HG03108 (cell line): ENCODE results near the gene CTIF.

Experiments
- ATAC-seq: cut with Tn5 transposase; IDR thresholded peaks from one replicate; pipeline ENCODE4 v1.9.1; 2021; ENCODE audit warnings: moderate library complexity; ENCODE audit not compliant: unreplicated experiment

Gene CTIF

DNA sequence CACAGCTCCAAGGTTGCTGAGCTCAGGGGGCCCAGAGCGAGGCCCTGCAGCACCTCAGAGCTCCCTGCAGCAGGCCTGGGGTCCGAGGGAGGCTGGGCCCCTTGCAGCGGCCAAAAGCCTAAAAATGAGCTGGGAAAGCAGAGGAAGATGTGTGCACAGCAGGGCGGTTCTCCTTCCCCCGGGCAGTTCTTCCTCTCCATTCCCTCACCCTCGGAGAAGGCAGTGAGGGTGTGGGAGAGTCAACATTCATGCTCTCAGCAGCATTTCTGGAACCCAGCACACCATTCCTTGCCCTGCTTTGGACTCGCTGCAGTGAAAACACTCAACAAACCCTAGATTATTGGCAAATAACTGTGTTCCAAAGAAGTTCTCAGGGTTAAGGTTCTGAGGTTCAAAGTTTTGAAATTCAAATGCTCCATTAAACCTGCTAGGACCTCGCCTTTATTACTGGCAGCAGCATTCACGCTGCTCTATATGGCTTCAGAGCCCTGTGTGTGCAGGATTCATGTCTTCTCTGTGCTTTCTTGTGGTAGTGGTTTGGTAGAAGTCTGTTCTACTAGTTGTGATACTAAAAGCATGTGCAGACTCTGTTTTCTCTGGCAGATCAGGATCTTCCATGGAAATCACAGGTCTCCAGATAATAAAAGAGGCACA is 79.1 kb downstream of the CTIF start:
- no peak for ATAC-seq

DNA sequence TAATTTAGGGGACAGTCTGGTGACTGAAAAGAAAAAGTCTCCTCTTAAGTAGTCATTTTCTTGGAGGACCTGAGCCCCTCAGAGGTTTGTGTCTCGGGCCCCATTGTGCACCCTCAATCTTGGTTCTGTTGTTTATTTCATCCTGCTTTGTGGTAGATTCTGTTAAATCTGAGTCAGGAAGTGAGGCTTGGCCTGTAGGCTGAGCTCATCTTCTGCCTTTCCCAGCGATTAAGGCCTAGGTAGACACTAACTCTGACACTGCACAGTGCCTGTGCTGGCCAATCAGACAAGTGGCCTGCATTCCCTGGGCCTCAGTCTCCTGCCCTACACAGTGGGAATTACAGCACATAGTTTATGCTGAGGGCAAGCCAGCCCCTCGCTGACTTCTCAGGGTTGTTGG is 80.2 kb downstream of the CTIF start:
- ATAC-seq = no peak

DNA sequence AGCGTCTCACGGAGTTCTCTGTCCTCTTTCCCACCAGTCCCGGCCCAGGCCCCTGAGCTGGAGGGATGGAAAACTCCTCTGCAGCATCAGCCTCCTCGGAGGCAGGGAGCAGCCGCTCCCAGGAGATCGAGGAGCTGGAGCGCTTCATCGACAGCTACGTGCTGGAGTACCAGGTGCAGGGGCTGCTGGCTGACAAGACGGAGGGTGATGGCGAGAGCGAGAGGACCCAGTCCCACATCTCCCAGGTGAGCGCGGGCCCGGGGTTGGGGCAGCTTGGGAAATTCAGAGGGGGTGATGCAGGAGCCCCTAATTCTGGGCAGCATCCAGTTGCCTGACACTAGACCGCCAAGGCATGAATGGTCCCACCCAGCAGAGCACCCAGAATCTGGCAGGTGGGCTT is 80.7 kb downstream of the CTIF start:
- ATAC-seq = no peak

DNA sequence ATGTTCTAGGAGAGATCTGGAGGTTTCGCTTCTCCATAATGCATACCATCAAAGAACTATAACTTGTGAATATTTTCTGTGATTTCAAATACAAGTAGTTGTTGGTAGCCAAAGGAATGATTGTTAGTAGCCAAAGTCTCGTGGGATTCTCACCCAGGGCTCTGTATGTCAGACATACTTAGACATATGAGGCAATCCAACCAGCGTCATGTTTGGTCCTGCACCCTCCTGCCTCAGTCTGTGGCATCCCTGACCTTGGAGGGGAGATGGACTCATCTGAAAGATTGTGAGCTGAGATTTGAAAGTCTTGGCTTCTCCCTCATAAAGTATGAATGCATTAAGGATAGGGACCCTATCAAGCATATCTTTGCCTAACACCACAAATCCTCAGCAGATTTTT is 81.2 kb downstream of the CTIF start:
- ATAC-seq = no peak

DNA sequence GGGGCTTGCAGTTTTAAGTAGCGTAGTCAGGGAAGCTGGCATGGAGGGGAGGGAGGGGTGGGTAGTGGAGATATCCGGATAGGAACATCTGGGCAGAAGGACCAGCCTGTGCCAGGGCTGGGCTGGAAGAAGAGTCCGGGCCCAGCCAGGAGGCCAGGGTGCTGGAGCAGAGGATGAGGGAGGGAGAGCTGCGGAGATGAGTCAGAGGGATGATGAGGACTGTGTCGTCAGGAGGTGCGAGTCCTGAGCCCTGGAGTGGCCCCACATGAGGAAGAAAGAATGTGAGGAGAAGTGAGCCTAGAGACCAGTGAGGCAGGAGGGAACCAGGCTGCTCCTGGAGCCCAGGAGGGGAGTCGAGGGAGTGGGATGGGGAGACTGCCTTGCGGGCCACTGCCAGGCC is 82.4 kb downstream of the CTIF start:
- no peak for ATAC-seq

DNA sequence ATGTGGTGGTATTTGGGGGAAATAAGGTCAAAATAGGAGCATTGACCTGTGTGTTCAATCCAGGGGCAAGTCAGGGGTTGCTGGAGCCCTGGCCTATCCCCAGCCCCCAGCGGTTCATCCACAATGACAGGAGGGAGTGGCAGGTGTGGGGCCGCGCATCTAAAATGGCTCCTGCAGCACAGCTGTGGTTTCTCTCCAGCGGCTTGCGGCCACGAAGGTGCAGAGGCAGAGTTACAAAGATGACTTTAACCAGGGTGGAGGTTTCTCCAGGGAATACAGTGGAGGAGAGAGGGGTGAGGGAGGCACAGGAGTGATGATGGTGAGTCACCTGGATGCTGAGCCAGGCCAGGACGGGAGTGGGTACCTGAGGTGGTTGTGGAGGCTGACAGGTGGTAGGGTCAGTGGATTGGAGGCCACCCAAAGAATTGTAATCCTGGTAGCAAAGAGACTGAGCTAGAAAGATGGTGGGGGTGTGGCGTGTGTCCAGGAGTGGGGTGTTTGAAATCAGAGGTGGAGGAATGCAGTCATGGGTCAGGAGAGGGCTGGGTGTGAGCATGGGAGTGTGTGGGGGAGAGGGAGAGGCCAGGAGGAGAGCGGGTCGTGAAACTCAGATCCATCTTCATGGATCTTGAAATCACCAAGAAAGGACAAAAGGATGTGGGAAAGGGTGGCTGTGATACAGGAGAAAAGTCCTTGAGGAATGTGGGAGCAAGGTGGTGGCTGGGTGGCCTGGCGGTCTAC is 83.2 kb downstream of the CTIF start:
- ATAC-seq = no peak

DNA sequence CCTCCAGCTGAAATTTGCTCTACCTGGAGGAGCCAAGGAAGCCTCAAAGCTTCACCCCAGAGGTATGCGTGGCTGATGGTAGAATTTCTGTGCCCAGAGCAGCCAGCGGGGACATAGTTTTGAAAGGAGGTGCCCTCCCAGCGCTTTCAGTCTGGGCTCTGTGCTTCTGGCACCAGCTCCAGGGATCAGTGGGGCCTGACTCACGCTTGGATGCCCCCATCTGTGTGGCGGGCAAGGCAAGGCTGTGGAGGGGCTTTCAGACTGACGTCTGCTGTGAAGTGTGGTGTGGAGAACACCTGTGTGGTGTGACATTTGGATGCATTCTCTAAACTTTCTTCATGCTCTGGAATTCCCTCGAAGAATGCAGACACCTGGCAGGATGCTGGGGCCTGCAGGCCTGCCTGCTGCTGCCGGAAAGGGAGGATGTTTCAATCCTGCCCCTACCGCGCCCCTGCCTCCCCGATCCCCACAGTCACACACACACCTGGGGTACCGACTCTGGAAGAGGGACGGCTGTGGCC is 84.1 kb downstream of the CTIF start:
- ATAC-seq = no peak

DNA sequence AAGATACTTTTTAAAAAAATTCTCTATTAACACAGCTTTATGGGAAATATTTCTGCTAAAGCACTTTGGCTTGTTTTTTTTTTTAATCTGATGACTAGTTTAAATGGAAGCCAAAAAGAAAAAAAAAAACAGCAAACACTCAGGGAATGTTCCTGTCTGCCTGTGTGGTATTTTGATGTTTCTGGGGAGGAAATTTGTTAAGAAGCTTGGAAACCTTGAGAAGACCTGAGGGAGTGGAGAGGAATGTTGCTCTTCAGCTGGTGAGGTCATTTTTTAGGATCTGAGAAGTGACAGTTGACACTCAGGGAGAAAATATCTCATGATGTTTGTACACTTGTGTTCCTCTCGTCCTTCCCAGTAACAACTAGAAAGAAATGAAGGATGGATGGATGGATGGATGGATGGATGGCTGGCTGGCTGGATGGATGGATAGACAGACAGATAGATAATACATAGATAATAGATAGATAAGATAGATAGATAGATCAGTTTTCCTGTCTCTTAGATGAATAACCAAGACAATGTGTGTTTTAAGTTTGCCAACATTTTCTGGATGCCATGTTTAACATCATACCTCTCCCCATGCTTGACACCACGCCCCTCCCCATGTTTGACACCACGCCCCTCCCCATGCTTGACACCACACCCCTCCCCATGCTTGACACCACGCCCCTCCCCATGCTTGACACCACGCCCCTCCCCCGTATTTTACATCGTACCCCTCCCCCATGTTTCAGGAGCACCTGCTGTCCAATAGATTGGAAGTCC is 84.8 kb downstream of the CTIF start:
- no peak for ATAC-seq

DNA sequence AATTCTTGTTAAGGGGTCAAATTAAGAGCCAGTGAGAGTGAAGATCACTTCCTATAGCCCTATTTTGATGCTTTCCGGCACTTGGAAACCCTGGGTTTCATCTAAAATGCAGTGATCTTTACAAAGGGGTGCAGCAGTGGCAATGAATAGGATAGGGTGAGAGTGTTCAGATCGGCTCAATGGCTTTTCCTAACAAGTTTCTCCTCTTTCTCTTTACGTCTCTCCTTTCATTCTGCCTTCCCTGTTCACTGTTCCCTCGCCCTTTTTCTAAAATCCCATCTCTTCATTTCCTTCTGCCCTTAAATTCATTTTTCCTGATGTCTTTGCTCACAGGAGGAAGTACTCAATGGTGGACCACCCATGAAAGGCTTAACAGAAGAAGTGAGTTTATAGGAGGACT is 86.0 kb downstream of the CTIF start:
- ATAC-seq = no peak

DNA sequence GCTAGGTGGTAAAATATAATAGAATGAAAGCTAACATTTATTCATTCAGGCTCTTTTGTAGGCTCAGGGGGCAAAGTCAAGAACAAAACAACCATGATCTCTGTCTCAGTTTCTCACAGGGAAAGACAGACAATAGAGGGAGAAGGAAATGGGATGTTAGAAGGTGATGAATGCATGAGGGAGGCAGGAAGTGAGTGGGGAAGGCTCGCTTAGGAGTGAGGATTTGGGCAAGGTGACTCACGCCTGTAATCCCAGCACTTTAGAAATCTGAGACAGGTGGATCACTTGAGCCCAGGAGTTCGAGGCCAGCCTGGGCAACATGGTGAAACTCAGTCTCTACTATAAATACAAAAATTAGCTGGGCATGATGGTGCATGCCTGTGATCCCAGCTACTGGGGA is 88.4 kb downstream of the CTIF start:
- no peak for ATAC-seq

DNA sequence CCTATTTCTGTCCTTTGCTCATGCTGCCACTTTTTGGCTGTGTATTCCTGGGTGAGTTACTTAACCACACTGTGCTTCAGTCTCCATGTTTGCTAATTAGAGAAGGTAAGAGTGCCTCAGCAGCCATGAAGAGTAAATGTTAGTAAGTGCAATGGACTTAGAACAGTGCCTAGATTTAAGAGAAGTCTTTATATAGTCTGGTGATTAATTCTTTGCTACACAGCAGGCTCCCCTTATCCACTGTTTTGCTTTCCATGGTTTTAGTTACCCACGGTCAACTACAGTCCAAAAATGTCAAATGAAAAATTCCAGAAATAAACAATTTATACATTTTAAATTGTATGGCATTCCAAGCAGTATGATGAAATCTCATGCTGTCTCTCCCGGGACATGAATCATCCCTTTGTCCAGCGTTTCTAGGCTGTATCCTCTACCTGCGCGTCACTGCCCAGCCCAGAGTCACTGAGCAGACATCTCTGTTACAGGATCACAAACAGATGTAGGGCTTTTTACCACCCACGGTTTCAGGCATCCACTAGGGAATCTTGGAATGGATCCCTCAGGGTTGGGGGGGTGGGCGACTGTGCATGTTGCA is 91.0 kb downstream of the CTIF start:
- ATAC-seq = no peak

DNA sequence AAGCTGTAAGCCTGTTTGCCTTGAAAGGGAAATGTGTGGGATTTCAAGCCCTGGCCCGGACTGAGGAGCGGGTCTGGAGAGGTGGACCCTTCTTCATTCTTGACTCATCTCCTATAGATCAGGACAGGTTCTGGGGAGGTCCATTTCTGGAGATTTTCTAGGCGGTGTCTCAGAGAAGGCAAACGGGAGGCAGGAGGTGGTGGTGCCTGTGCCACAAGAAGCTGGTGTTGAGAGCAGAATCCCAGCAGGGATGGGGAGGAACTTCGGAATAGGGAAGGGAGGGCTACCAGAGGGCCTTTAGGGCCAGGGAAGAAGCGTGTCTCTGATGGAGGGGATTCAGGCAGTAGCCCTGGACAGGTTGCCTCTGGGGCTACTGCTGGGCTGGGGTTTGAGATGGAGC is 93.0 kb downstream of the CTIF start:
- ATAC-seq = no peak

DNA sequence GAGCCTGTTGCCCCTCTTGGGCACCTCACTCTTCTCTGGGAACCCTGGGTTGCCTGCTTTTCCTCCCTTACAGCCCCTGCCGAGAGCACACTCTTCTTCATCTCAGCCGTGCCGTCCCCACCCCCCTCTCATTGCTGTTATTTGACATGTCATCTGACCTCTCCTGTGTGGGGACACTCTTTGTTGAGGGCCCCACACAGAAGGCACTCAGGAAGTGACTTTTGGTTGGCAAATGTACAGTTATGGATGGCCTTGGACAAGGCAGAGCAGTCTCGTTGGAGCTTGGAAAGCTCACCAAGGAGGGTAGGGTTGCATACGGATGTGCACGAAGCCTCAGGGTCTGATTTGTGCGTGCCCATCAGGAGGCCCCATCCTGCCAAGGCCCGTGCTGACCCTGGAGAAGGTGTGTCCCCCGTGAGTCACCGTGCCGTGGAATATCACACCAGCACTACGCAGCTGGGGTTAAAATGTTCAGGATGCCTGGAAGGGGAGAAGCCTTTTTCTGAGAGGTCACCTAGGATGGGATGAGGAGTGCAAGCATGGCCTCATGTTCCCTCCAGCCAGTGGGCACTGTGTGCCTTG is 93.9 kb downstream of the CTIF start:
- ATAC-seq = no peak

DNA sequence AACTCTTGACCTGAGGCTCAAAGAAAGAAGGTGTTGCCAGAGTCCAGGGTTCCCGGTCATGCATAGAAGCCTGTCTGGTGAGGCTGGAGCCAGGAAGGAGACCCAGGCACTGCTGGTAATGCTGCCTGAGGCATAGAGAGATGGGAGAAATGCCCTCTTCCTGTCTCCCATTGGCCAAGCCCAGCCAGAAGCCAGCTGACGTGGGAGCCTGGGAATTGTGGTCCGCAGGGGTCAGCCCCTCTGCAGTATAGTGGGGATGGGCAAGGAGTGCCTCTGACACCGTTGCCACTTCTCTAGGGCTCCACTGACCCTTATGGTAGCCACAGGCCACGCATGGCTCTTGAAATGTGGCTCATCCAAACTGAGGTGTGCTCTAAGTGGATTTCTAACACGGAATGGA is 95.7 kb downstream of the CTIF start:
- ATAC-seq = no peak

DNA sequence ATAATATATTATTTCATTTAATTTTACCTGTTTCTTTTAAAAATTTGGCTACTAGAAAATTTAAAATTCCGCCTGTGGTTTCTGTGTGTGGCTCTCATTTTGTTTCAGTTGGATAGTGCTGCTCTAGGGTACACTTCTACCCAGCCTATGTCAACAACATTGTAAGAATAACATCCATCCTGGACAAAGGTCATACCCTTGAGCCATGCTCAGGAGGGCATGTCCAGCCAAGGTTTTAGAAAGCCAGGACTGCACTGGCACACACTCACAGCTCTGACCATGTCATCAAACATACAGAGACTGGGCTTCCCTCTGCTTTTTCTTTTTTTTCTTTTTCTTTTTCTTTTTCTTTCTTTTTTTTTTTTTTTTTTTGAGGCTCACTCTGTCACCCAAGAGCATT is 96.1 kb downstream of the CTIF start:
- ATAC-seq = no peak

DNA sequence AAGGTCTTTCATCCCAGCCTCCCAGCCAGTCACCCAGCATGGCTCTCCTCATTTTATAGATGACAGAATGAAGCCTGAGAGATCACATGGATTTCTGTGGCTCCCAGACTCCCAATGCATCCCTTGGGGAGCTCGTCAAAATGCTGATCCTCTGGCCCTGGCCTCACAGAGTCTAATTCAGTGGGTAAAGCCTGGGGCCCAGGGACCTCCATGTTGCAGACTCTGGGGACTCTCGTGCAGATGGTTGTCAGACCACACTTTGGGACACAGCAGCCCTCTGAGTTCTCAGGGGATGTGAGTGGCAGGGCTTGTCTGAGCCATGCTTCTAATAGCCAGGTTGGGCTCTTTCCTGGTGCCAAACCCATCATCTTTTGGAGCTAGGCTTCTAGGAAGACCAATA is 97.0 kb downstream of the CTIF start:
- ATAC-seq = no peak

DNA sequence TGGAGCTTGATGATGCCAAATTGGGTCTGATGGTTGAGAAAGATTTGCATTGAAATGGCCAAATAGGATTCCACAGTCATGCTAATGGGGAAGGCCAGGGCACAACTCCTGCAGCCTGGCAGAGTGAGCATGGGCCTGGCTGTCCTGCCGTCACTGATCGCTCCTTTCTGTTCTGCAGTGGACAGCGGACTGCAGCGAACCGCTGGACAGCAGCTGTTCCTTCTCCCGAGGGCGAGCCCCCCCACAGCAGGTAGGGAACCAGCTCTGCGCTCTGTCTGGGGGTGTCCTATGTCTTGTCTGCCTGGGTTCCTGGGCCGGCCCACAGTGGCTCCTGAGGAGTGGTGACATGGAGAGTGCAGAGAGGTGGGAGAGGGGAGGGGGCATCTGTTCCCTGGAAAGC is 97.6 kb downstream of the CTIF start:
- ATAC-seq = no peak

DNA sequence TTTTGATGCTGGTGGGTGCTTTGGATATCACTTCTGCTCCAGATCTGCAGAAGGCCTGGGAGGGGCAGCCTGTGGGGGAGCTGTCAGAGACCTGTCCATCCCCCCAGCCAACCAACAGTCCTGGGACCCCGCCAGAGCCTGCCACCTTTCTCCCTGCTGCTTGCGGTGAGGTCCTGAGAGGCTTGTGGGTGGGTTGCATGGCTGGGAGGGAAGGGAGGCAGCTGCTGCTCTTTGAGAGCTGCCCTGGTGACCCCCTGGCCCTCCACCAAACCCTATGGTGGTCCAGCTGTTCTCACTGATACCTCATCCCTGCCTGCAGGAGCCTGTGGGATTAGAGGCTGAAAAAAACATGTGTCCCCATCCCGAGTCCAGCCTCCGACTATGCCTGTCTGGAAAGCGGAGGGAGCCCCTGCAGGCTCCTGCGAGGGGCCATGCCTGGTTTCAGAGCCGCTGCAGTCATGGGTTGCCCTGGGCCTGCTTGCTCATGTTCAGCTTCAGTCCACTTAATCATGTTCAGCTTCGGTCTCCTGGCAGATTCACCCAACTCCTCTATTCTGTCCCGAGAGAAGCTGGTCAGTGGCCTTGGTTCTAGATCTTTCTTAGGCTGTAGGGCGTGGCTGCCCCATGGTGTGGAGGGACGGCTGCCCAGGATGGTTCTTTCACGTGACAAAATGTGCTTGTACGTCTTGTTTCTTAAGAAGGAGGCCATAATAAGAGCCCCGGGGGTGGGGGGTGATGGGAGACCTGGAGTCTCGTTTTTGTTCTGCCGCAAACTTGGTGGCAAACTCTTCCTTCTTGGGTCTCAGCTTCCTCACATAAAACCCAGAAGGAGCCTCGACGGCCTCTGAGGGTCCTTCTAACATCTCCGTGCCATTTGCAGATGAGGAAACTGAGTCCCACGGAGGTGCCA is 98.5 kb downstream of the CTIF start:
- no peak for ATAC-seq

DNA sequence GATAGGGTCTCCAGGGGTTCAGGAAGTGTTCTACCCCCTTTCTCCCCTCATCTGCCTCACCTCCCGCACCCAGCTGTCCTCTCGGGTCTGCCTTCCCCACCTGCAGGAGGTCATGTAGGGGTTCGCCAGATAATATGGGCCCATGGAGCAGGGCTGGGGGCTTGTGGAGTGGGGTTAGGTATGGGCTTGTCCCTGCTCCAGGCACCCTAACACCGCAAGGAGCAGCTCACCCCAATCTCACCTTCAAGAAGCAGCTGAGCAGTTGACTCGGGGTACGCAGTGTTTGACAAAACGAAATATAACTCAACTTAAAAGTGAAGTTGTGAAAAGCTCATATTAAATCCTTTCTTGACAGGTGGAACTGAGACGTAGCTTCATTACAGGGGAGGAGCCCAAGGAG is 99.6 kb downstream of the CTIF start:
- ATAC-seq = no peak
